NCI-H2081 (cell line): ENCODE measurements around the gene MAST1.
"Not testable (repeated sequence)": the region's sequence is repeated elsewhere in the genome, so short reads cannot be mapped to it uniquely, and the experiment has no call there.

Source experiments
- DNase-seq, 2 experiments: peaks; one replicate each; lab custom pipeline; 2025; lab: John Stamatoyannopoulos, UW

Gene MAST1

GRCh38 chr19:12840091-12841079 is 2.1 kb downstream of the MAST1 start:
- peak in 1 of 2 experiments; percentile 43 for DNase-seq

GRCh38 chr19:12841094-12841493 is 2.8 kb downstream of the MAST1 start:
- DNase-seq, result no peak

- no peak for DNase-seq
These were observed 4.2 kb downstream of the MAST1 start for GRCh38 chr19:12842511-12842910.

GRCh38 chr19:12843328-12843727 is 5.0 kb downstream of the MAST1 start:
- DNase-seq, result no peak

GRCh38 chr19:12843999-12844732 is 5.9 kb downstream of the MAST1 start:
- no peak for DNase-seq

GRCh38 chr19:12846613-12847012 is 8.3 kb downstream of the MAST1 start:
- DNase-seq, result not testable (repeated sequence)

GRCh38 chr19:12847159-12848139 is 9.1 kb downstream of the MAST1 start:
- DNase-seq, result peak; percentile 22 to 36

GRCh38 chr19:12856653-12857052 is 18.3 kb downstream of the MAST1 start:
- no peak for DNase-seq

- DNase-seq, result no peak
These were observed 20.0 kb downstream of the MAST1 start for GRCh38 chr19:12858041-12858928.

GRCh38 chr19:12859546-12859945 is 21.2 kb downstream of the MAST1 start:
- DNase-seq, result no peak

GRCh38 chr19:12864143-12864542 is 25.8 kb downstream of the MAST1 start:
- DNase-seq, result no peak

- DNase-seq, result no peak
These were observed 26.7 kb downstream of the MAST1 start for GRCh38 chr19:12864721-12865715.

- no peak for DNase-seq
These were observed 27.6 kb downstream of the MAST1 start for GRCh38 chr19:12865746-12866415.

- no peak for DNase-seq
These were observed 28.3 kb downstream of the MAST1 start for GRCh38 chr19:12866416-12867119.

- DNase-seq, result no peak
These were observed 29.1 kb downstream of the MAST1 start for GRCh38 chr19:12867120-12868099.

GRCh38 chr19:12868540-12869112 is 30.3 kb downstream of the MAST1 start:
- DNase-seq, result peak in 1 of 2 experiments; percentile 13

- no peak for DNase-seq
These were observed 33.4 kb downstream of the MAST1 start for GRCh38 chr19:12871681-12872080.
